Spleen (tissue), 11 donors: ENCODE measurements around the gene PNPLA2. TPM values are rescaled to one million over a fixed set of nuclear protein-coding genes. Genes with fewer than 3 reads are reported as not detected.

ENCODE experiments used
- DNase-seq: peaks from one replicate; pipeline ENCODE4 v3.0.0-alpha.2; 2020
- H3K27ac ChIP-seq, 8 donors: fragments of 200-600 bp; sonication (generic) in 7 of 8; 1 replicate in 4 of 8; 2 replicates in 4 of 8; pipeline versions ENCODE4 v1.5.0 to v1.8.0; 2016 to 2021; ENCODE audit warnings: inconsistent platforms in 4 of 8, mild to moderate bottlenecking in 4 of 8, moderate library complexity in 1 of 8
- H3K27me3 ChIP-seq, 7 donors: fragments of 200-600 bp; sonication (generic) in 6 of 7; replicated peaks in 1 of 7; 1 replicate in 4 of 7; 2 replicates in 3 of 7; pipeline versions ENCODE4 v1.5.0 to v1.8.0; 2016 to 2021; ENCODE audit warnings: inconsistent platforms in 3 of 7, mild to moderate bottlenecking in 1 of 7
- H3K36me3 ChIP-seq, 6 donors: fragments of 200-600 bp; sonication (generic) in 5 of 6; 1 replicate in 4 of 6; 2 replicates in 2 of 6; pipeline versions ENCODE4 v1.5.0 to v1.8.0; 2016 to 2021; ENCODE audit warnings: inconsistent platforms in 2 of 6
- H3K4me1 ChIP-seq, 6 donors: fragments of 200-600 bp; sonication (generic) in 5 of 6; 1 replicate in 3 of 6; 2 replicates in 3 of 6; pipeline versions ENCODE4 v1.5.0 to v1.8.0; 2016 to 2021; ENCODE audit warnings: inconsistent platforms in 3 of 6
- H3K4me3 ChIP-seq, 8 donors: fragments of 200-600 bp; sonication (generic) in 7 of 8; 1 replicate in 4 of 8; 2 replicates in 4 of 8; pipeline versions ENCODE4 v1.5.0 to v1.8.0; 2016 to 2021; ENCODE audit warnings: inconsistent platforms in 4 of 8, mild to moderate bottlenecking in 4 of 8, moderate library complexity in 2 of 8
- H3K9me3 ChIP-seq, 8 donors: fragments of 200-600 bp; sonication (generic) in 7 of 8; 1 replicate in 4 of 8; 2 replicates in 4 of 8; pipeline versions ENCODE4 v1.5.0 to v1.8.0; 2016 to 2021; ENCODE audit warnings: inconsistent platforms in 4 of 8
- CTCF ChIP-seq, 11 experiments: fragments of 200-600 bp in 7 of 11; fragments of 450-650 bp in 4 of 11; sonication (generic) in 4 of 11; IDR thresholded peaks in 8 of 11; conservative IDR thresholded peaks in 3 of 11; 1 replicate in 7 of 11; 2 replicates in 4 of 11; pipeline versions ENCODE4 v1.4.0 to v1.8.0; 2016 to 2021; ENCODE audit warnings: antibody characterized with exemption in 11 of 11, inconsistent platforms in 4 of 11, mild to moderate bottlenecking in 1 of 11
- POLR2A ChIP-seq, 3 donors: fragments of 450-650 bp; IDR thresholded peaks; one replicate each; pipeline ENCODE4 v1.5.1; 2017; ENCODE audit warnings: antibody characterized with exemption in 3 of 3, mild to moderate bottlenecking in 1 of 3
- POLR2AphosphoS5 ChIP-seq, 3 donors: sonication (generic); formaldehyde crosslinking; IDR thresholded peaks; one replicate each; pipeline ENCODE4 v1.5.1; 2017; ENCODE audit warnings: antibody characterized with exemption in 3 of 3
- WGBS, 5 donors: extraction: QIAGEN DNeasy Blood & Tissue Kit in 3 of 5; methylation state at CpG; one replicate each; pipeline versions ENCODE4 v1.1.5 to v1.1.7; 2013 to 2018; 5-methylcytosine and 5-hydroxymethylcytosine counted together
- intact Hi-C: fragments of 100-400 bp; cut with DNase I; formaldehyde crosslinking; loops from one replicate; pipeline ENCODE4 v1.15.0; 2023; ENCODE audit warnings: low total_unique reads
- polyA plus RNA-seq, 3 donors: library from polyadenylated mRNA; stranded (reverse); fragments of 200-250 nt; gene quantifications; one replicate each; pipeline ENCODE4 v1.2.1, GENCODE V29; 2013
- total RNA-seq, 7 donors: library from RNA; depleted of rRNA in 3 of 7; stranded (reverse); fragments of >200 nt in 3 of 7; fragmentation: NEBNext Ultra II Directional in 4 of 7; extraction: Animal tissue kit (Norgen Biotek cat#: 25700) in 4 of 7; gene quantifications; one replicate each; pipeline versions ENCODE4 v1.1.0 to v1.2.1, GENCODE V29; 2016 to 2021
- donor health status: healthy with polysubstance abuse.
- donor health status: DM: no; HTN: no; CAD: no; lungs with moderate emphysema.
- donor health status: DM: no; HTN: no; CAD: no.
- donor health status: Bipolar disorder and iron deficiency.
- donor health status: healthy.
- donor health status: DM: no; HTN: no; CAD: no.
- donor health status: DM: yes; HTN: yes; CAD: no.

The PNPLA2 gene
- total and polyA plus RNA-seq, 10 donors, result 46.3 to 131 (median 107) TPM

DNA sequence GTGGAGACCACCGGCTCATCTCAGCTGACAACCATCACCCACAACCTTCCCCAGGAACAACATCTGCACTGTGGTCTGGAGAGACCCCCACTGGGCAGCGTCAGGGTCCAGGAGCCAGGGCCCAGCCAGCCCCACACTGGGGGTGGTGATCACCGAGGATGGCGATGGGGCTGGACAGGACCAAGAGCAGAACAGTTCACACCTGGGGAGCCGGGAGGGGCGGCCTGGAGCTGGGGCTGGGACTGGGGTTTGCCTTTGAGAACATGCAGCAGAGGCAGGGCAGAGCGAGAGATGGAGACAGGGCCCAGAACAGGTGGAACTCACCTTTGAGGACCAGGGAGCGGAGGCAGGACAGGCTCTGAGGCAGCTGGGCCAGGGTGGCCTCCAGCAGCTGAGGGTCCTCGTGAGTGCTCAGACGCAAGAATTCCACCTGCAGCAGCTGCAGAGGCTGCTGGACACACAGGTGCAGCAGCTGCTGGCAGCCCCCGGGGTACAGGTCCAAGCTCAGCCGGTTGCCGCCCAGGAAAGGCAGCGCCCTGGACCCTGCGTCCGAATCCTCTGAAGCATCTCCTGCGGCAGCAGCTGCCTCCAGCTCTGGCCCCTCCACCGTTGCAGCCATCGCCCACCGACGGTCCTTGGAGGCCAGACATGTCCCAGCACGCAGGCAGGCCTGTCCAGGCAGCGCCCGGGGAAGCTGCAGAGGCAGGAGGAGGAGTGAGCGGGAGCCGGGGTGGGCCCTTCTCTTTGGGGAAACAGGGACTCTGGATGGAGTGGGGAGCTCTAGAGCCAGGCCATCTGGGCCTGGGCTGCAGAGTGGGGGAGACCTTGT lies 14.7 kb upstream of the PNPLA2 start:
- DNase-seq, result peak; percentile 87
- TF ChIP-seq POLR2AphosphoS5 (IDR thresholded peaks at IDR 0.05), result peak in 1 of 3 donors; percentile 43
- no peak for TF ChIP-seq POLR2A (IDR thresholded peaks at IDR 0.05)
- Histone ChIP-seq H3K27ac (peak overlapping the region in 7 of 8 donors; percentile 89 to 97 (median 93)), H3K4me3 (peak overlapping the region in 7 of 8 donors; percentile 62 to 88 (median 71)), H3K4me1 (peaks cover 20 to 68% (median 48%) of the 10 kb centered on the region in 6 donors), H3K27me3 (no peaks in the 10 kb centered on the region), H3K36me3 (peaks cover 0 to 42% (median 14%) of the 10 kb centered on the region in 6 donors), H3K9me3 (no peaks in the 10 kb centered on the region)
- WGBS, 5 donors, result 54 to 72% (median 58%) methylated on average over 13 to 26 of the region's 26 CpGs
- intact Hi-C loops, result no loop called here

GRCh38 chr11:804599-804964 lies 14.1 kb upstream of the PNPLA2 start:
- DNase-seq, result no peak
- Histone ChIP-seq H3K36me3 (peaks cover 0 to 36% (median 13%) of the 10 kb centered on the region in 6 donors), H3K4me1 (peaks cover 20 to 69% (median 48%) of the 10 kb centered on the region in 6 donors), H3K27ac (peak overlapping the region; percentile 89 to 97 (median 93)), H3K4me3 (peak overlapping the region; percentile 58 to 88 (median 67)), H3K9me3 (no peaks in the 10 kb centered on the region), H3K27me3 (no peaks in the 10 kb centered on the region)
- TF ChIP-seq POLR2A (IDR thresholded peaks at IDR 0.05) (no peak), CTCF (IDR thresholded peaks at IDR 0.05 in 8 of 11, conservative IDR thresholded peaks at IDR 0.05 in 3 of 11) (no peak), POLR2AphosphoS5 (IDR thresholded peaks at IDR 0.05) (no peak)
- intact Hi-C loops, result no loop called here
- WGBS, 5 donors, result 2 to 17% (median 5%) methylated on average over 2 to 18 of the region's 18 CpGs

GRCh38 chr11:808427-809286 lies 10.1 kb upstream of the PNPLA2 start:
- no peaks in the 10 kb centered on the region for H3K9me3 ChIP-seq
- intact Hi-C loops, result no loop called here
- H3K4me1 ChIP-seq, result peaks cover 28 to 80% (median 61%) of the 10 kb centered on the region in 6 donors
- H3K36me3 ChIP-seq, result peaks cover 0 to 26% (median 25%) of the 10 kb centered on the region in 6 donors
- no peaks in the 10 kb centered on the region for H3K27me3 ChIP-seq
- TF ChIP-seq CTCF (IDR thresholded peaks at IDR 0.05 in 8 of 11, conservative IDR thresholded peaks at IDR 0.05 in 3 of 11) (peak in 3 of 11 experiments; percentile 2 to 10 (median 7)), POLR2AphosphoS5 (IDR thresholded peaks at IDR 0.05) (no peak), POLR2A (IDR thresholded peaks at IDR 0.05) (no peak)
- DNase-seq, result peak; percentile 80
- peak overlapping the region; percentile 78 to 99 (median 90) for H3K4me3 ChIP-seq
- peak overlapping the region; percentile 92 to 96 (median 96) for H3K27ac ChIP-seq
- WGBS, 5 donors, result 29 to 35% (median 31%) methylated on average over 30 to 36 of the region's 36 CpGs

DNA sequence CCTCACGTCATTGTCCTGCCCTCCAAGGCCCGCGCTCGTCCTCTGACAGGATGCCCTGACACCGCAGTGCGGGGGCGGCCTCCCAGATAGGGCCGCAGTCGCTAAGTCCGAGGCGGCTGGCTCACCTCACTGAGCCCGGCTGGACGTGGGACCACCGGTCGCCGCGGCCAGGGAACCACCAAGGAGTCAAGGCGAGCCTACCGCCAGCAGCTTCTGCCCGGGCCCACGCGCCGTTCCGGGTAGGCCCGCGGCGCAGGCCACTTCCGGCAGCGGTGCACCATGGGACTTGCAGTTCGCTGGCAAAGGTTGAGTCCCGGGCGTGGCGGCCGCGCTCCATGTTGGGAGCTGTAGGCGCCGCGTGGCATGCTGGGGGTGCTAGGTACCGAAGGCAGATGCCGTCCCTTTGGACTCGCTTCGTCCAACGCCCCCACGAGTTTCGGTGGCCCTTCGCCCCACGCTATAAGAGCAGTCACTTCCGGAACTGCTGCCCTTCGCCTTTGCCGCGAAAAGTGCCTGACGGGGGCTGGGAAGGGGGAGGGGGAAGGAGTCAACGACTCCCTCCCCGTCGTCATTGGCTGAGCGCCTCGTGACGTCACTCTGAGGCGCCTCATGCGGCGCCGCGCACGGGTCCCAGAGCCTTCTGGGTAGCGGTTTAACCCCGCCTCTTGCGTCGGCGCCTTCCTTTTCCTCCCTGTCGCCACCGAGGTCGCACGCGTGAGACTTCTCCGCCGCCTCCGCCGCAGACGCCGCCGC lies 9.3 kb upstream of the PNPLA2 start, which contains the start of gene RPLP2:
TSS of gene RPLP2 (plus strand) at position 681 of the 753 bp plus-strand sequence. CDS start 268 bp downstream, outside the sequence.
- Histone ChIP-seq H3K27ac (peak within 1 kb of the TSS; percentile 92 to 96 (median 96)), H3K9me3 (no peaks in the 10 kb centered on the region), H3K36me3 (peaks cover 0 to 34% (median 31%) of the 10 kb centered on the region in 6 donors), H3K27me3 (no peaks in the 10 kb centered on the region), H3K4me1 (peaks cover 20 to 72% (median 53%) of the 10 kb centered on the region in 6 donors), H3K4me3 (peak within 1 kb of the TSS; percentile 78 to 99 (median 90))
- intact Hi-C loops, result no loop called here
- DNase-seq, result peak; percentile 100
- 0 to 1% (median 0%) methylated on average over 25 to 81 of the region's 81 CpGs for WGBS, 5 donors
- TF ChIP-seq CTCF (IDR thresholded peaks at IDR 0.05 in 8 of 11, conservative IDR thresholded peaks at IDR 0.05 in 3 of 11) (peak in 4 of 11 experiments; percentile 6 to 33 (median 23)), POLR2A (IDR thresholded peaks at IDR 0.05) (peak; percentile 68 to 97 (median 85)), POLR2AphosphoS5 (IDR thresholded peaks at IDR 0.05) (peak; percentile 94 to 99 (median 97))
